HCEC 1CT (cell line): ENCODE results near the gene SLC5A12.

Experiments
- DNase-seq: peaks from one replicate; pipeline ENCODE4 v3.0.0-alpha.2; 2017

Gene SLC5A12, protein sequence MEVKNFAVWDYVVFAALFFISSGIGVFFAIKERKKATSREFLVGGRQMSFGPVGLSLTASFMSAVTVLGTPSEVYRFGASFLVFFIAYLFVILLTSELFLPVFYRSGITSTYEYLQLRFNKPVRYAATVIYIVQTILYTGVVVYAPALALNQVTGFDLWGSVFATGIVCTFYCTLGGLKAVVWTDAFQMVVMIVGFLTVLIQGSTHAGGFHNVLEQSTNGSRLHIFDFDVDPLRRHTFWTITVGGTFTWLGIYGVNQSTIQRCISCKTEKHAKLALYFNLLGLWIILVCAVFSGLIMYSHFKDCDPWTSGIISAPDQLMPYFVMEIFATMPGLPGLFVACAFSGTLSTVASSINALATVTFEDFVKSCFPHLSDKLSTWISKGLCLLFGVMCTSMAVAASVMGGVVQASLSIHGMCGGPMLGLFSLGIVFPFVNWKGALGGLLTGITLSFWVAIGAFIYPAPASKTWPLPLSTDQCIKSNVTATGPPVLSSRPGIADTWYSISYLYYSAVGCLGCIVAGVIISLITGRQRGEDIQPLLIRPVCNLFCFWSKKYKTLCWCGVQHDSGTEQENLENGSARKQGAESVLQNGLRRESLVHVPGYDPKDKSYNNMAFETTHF

DNA sequence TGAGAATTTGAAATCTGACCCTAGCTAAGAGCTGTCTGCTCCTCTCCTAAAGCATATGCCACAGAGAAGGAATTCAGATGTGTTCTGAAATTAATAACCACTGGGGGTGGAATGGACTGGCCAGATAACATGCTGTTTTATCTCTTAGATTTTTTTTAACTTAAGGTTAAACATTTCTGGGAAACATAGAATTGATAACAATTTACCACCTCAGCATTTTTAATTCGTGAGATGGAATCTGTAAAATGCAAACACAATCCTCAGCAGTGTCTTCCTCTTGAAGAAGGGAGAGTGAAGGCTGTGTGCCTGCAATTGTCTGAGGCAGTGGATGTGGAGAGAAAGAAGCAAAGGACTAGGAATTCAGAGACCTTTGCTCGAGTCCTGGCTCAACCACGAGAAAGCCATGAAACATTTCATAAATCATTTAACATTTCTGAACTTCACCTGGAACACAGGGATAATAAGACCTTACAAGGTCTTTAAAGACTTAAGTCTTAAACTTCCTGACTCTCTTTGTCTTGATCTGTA, at the start of gene SLC5A12:
Gene SLC5A12, minus strand, starts transcription at position 113 of the 528 bp plus-strand sequence. CDS start 346 bp downstream, outside the sequence.
- DNase-seq: no peak

DNA sequence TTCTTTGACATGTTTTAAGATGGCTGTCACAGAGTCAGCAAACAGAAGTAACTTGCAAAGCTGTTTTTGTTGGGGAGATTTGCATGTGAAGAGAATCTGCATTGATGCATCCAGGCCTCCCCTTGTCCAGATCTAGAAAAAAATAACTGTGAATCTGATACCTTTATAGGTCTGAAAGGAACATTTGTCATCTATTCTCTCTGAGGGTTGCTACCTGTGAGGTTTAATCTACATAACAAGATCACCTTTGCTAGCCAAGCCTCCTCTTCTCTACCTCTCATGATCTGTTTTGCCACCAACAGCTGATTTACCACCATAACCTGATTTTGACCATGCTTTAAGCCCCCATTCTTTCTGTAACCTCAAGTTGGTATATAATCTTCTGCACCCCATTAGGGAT, 47.2 kb upstream of the SLC5A12 start:
- DNase-seq: no peak

DNA sequence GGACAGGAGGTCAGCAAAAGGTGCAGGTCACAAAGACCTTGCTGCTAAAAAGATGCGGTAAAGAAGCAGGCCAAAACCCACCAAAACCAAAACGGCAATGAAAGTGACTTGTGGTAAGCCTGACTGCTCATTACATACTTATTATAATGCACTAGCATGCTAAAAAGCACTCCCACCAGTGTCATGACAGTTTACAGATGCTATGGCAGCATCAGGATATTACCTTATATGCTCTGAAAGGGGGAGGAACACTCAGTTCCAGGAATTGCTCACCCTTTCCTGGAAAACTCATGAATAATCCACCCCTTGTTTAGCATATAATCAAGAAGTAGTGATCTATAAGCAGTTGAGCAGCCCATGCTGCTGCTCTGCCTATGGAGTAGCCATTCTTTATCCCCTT, 45.2 kb upstream of the SLC5A12 start:
- DNase-seq: no peak

DNA sequence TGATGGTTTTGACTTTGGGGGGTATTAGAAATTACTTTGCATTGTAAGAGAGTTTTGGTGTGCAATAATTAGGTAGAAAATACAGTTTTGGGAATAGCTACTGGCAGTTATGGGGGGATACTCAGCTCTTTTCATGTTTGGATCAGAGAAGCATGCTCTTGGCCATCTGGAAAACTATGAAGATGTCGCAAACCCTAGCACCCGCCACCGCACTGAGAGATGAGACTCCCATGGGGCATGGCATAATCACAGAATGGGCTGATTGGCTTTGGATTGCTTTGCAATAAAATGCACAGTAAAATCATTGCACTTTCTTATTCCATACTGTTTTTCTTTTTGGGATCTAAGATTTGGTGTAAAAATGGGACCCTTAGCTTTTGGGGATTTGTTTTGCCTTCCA, 43.5 kb upstream of the SLC5A12 start:
- no peak for DNase-seq

DNA sequence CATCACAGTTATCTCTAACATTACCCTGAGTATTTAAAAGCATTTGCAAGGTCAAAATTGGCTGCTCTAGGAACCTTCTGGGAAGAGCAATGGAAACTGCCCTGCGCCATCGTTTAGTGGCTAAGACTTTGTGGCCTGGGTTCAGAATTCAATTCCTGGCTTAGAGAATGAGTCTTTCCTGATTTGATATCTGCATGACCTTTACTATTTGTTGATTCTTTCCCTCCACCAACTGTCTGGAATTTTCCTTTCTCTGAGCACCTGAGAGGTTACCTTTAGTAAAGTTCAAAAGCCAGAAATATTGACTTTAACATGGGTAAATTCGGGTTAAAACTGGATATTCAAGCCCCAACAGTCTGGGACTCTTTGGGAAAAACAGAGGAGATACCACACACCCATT, 43.0 kb upstream of the SLC5A12 start:
- DNase-seq: no peak

DNA sequence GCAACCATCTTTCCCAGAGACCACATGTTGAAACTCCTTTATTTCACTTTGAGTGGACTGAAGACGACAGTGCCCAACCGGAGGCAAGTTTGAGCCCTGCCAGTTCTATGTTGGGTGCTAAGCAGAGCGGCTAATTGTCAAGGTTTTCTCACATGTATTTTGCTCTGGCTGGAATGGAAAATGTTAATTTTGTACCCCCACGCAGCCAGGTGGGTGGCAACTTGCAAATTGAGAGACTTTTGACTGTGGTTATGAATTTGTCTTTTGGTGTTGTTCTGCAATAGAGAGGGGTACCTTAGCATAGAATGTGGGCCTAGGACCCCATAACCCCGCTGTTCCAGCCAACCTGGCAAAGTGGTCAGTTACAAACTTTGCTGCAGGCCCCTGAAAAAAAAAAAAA, 42.5 kb upstream of the SLC5A12 start:
- DNase-seq: no peak

DNA sequence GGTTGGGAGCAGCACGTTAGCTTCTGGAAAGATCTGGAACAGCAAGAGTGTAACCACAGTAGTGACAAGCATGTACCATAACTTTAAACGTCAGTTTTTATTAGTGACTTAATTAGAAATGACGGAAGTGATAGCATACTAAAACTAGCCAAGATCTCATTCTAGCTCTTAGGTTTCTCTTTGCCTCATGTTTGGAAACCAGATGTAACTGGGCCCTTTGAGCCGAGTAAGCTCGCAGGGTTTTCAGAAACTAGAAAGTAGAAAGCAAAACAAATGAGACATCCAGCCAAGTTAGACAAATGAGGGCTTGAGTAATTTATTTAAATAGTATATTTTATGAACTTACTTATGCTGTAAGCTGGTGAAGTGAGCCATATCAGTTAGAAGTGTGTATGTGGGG, 40.2 kb upstream of the SLC5A12 start:
- DNase-seq: no peak

DNA sequence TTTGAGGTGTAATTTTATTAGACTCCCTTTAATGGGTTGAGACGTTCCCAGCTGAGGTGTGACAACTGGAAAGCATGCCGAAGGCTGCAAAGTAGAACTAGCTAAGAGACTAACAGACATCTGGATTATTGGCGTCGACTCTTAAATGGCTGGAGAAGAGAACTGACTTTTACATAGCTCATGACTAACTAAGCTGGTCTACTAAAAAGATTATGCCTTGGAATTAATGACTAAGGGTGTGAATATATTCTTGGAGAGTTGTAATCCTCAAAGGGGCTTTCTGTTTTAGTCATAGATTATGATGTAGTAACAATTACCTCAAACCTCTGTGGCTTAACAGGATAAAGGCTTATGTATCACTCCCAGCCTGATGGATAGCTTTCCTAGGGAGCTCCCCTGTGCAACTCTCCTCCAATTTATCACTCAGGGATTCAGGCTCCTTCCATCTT, 39.5 kb upstream of the SLC5A12 start:
- DNase-seq: peak; percentile 26

DNA sequence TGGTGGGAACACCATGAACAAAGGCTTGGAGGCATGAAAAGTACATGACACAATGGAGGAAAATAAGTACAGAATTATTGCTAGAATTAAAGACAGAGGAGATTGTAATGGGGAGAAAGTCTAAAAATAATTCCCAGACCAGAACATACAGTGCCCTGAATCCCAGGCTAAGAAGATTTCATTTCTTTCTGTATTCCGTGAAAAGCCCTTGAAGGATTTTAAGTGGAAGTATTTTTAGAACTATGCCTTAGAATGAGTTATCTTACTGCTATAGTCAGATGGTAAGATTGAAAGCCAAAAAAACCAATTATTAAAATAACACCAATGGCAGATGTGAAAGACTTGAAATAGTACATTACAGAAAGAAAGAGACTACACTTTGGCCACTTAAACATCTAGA, 36.1 kb upstream of the SLC5A12 start:
- DNase-seq: no peak

DNA sequence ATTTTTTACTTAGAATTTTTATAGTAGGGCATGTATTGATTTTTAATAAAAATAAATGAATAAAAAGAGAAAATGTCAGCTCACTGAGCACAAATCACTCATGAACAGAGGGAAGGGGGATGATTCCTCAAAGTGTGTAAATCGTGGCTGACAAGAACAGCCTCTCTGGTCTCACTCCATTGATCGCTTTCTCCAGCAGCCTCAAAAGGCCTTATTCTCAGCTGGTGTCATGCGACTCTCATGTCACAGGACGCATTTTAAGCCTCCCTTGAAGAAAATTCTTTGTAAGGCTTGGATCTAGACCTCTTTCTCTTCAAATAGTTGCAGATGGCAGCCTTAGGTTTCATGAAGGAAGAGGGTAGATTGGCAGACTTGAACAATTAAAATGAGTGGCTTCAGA, 33.9 kb upstream of the SLC5A12 start:
- DNase-seq: no peak

DNA sequence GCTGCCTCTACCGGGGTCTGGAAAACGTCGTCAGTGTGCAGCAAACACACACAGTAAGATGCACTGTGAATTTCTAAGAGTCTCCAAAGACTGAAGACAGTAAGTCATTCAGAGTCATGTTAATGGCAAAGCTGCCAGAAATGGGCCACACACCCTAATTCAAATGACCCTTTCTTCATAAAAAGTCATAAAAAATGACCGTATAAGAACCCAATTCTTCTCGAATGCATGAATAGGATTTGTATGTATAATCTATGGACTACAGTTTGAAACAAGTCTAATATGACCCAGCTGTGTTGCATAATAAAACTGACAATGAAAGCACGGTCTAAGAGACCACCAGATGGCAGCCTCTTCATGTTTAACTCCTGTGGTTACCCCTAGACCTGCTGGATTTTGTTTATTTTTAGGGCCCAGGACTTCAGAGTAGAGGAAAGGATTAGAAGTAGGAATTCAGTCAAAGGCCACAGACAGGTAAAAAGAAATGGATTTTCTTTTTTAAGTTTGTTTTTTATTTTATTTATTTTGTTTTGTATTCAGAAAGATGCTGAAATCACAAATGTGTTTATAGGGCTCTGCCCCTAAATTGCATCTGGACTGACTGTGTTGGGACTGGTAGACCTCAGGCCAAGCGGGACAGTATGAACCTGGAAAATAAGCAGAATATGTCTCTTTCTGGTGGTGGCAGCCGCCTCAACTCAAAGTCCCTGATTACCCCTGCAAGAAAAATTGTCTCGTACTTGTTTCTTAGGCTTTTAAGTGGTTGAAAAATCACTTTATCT, 32.1 kb upstream of the SLC5A12 start:
- DNase-seq: peak; percentile 77

DNA sequence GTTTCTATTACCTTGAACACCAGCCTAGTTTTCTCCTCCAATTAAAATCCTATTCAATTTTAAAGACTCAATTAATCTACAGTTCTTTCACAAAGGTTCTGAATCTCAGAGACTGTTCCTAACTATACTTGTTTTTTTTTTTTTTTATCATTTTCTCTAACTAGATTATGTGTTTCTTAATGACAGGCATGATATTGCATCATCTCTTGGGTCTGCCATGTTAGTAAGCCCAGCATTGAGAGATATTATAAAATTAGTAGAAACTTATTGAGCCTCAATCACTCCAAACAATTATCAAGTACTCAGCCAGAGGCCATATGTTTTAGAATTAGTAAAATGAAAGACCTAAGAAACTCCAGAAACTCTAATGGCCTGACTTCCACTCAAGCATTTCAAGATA, 28.1 kb upstream of the SLC5A12 start:
- no peak for DNase-seq

DNA sequence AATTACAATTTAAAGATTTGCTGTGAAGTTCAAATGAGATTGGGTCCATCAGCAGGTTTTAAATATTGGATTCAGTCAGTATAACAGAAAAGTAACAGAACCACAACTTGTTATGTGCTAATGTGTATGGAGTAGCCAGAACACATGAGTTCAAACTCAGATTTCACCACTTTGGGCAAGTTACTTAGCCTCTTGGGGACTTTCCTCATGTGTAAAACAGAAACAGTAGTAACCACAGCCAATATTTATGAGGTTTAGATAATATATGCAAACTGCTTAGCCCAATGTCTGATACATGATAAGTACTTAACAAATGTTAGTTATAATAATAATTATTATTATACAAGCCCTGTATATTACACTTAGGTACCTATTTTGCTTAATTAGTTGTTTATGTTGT, 21.8 kb upstream of the SLC5A12 start:
- no peak for DNase-seq

DNA sequence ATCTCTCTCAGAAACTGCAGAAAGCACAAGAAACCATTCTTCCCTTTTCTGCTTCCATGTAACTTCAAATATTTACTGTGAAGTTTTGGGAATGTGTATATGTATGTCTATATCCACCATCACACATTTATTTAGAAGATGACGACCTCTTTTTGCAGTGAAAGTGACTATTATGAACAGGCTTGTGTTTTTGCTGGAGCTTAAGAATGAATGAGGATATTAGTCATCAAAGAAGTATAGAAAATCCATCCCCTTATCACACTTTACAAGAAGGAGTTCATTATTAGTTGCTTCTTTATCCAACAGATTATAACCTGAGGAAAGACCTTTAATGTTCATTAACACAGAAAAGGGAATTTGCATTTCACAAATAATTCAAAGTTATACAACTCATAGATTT, 21.1 kb upstream of the SLC5A12 start:
- no peak for DNase-seq

DNA sequence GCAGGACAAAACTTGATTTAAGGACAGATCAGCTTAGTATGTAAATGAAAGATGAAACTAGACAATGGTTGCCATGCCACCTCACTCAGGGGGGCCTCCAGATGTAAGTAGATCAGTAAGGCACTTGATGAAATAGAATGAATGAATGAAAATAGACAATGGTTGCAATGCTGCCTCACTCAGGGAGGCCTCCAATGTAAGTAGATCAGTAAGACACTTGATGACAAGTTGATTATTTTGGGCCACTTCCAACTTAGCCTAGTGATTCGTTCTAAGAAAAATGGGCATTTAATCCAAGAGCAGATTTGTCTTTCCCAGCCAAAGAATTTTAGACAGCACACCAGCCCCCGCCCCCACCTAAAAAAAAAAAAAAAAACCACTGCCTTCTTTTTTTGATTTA, 19.2 kb upstream of the SLC5A12 start:
- peak; percentile 71 for DNase-seq

DNA sequence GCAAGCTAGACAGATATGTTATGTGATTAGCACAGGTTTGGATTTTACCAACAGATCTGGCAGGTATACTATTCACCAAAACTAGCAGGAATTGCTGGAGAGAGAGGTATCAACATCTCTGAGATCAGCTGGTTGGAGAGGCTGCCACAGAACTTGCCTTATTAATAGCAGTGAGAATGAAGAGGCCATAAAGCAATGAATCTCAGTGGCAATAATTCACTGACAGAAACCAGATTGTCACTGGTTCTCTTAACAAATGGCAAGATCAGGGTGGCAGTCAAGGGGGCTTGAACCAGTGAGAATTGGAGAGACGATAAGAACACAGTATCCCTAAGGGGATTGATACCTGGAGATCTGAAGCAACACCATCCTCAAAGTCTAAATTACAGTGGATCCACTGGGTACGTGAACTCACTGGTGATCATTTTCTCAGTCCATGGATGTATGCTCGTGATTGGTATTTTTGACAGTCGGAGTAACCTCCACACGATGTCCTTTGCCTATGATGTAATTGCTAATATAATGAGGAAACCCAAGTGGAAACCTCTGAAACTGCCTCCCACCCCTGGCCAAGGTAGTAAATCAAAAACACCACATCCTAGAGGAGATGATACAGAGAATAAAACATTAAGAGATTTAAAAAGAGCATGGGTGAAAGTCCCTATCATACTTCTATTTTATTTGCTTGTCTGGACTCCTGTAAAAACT, 17.7 kb upstream of the SLC5A12 start:
- DNase-seq: no peak

DNA sequence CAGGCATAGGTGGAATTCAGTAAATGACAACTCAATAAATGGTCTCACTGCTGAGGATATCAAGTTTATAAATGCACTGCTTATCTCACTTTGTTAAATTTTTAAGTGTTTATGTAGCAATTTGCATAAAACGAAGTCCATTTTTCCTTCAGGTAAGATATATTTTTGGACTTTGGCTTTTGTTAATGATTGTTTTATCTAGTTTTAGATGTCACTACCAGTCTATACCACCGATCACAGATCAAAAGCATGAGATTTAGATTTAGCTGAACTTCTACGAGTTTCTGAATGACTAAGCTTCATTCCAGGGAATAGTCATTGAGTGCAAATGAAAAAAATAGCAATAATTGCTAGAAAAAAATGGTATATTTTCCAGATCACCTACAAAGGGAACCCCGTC, 12.8 kb upstream of the SLC5A12 start:
- DNase-seq: no peak

DNA sequence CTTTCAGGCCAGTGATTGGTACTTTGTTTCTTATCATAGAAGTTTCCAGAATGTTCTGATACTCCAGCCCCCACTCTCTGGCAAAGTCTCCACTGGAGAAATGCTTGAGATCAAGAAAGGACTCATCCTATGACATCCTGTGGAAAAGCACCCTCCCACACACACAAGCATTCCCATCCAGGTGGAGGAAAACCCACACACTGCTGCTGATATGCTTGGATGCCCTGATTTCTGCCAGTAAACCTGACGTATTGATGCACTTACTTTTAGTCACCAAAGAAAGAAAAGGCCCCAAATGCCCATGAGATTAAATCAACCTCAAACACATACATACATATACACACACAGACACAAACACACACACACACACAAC, 9.2 kb upstream of the SLC5A12 start:
- no peak for DNase-seq

DNA sequence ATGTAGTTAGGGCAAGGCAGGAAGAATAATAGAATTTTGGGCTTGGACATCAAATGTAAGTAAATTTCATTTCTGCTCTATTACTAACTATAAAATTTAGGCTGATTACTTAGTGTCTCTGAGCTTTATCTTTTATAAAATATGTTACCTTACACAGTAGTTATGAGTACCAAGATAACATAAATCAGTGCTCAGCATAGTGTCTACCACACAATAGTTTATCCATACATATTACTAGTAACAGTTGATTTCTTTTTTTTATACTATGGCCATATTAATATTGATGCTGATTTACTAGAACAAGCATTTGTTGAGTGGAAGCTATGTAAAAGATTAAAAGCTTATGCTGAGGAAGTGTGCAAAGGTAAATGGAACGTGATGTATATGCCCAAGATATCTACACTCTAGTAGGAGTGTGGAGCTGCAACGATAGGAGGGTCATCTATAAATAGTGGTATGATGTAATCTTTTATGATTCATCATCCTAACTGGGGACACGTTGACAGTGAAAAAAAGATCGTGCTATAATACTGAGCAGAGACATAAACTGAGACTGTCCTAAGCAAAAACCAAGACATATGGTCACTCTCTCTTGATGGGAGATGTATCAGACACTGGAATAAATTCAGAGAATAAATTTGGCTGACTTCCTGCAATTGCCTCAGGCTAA, 8.7 kb upstream of the SLC5A12 start:
- peak; percentile 40 for DNase-seq

DNA sequence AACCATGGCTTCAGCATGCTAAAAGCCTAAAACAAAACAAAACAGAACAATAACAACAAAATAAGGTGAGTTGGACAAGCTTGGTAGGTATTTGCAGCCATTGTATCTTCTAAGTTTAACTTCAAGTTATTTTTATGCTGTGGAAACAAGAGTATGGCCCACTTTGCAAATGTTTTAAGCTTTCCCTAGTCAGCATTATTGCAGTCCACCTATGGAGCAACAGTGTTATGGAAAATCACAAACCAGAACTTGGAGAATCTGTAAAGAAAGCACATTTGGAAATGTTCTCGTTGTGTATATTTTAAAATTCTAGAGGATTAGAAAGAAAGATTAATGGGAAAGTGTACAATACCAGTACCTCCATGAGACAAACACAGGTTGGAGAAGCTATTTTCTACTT, 7.4 kb upstream of the SLC5A12 start:
- no peak for DNase-seq

DNA sequence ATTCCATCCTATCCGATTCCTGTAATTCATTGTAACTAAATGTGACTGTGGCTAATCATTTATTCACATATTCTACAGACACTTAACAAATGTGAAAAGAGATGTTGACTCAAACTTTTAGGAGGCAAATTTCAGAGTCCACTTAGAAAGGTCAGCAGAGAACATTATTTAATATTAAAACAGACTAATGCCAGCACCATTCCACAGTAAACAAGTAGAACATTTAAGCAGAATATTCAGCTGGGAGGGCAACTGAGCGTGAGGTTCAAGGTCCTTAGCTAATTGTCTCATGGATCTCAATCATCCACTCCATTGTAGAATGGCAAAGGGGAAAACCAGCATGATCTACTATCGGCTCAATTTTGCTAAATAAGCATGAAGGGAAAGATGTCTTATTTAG, 5.1 kb upstream of the SLC5A12 start:
- no peak for DNase-seq

DNA sequence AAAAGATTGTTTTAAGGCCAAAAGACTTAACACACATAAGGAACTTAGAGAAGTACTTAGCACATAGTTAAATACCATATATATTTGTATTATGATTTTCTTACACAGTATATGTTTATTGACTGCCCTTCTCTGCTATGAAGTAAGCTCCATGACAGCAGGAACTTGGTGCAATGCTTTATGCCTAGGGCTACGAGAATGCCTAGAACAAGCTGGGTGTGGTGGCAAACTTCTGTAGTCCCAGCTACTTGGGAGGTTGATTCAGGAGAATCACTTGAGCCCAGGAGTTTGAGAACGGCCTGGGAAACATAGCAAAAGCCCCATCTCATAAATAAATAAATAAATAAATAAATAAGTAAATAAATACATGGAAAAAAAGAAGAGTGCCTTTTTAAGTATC, 1.9 kb downstream of the SLC5A12 start:
- DNase-seq: no peak
